HG03025 (cell line): ENCODE data around the gene MEN1.
"Not testable (repeated sequence)": the region's sequence is repeated elsewhere in the genome, so short reads cannot be mapped to it uniquely, and the experiment has no call there.

ENCODE experiments used
- ATAC-seq: cut with Tn5 transposase; IDR thresholded peaks from one replicate; pipeline ENCODE4 v1.9.1; 2021; ENCODE audit warnings: mild to moderate bottlenecking, moderate library complexity; ENCODE audit not compliant: unreplicated experiment, low FRiP score

The MEN1 gene

GRCh38 chr11:64834031-64834722, 23.8 kb upstream of the MEN1 start:
- ATAC-seq = no peak

GRCh38 chr11:64833509-64833908, 23.2 kb upstream of the MEN1 start:
- no peak for ATAC-seq

- ATAC-seq = no peak
Measured at GRCh38 chr11:64833198-64833502, 22.8 kb upstream of the MEN1 start.

- ATAC-seq = no peak
Measured at GRCh38 chr11:64832467-64833197, 22.3 kb upstream of the MEN1 start.

GRCh38 chr11:64831411-64831891, 21.1 kb upstream of the MEN1 start:
- ATAC-seq = no peak

GRCh38 chr11:64829536-64830251, 19.3 kb upstream of the MEN1 start:
- ATAC-seq = no peak

- no peak for ATAC-seq
Measured at GRCh38 chr11:64827451-64827839, 17.1 kb upstream of the MEN1 start.

- no peak for ATAC-seq
Measured at GRCh38 chr11:64826578-64827450, 16.5 kb upstream of the MEN1 start.

- no peak for ATAC-seq
Measured at GRCh38 chr11:64826062-64826461, 15.7 kb upstream of the MEN1 start.

- no peak for ATAC-seq
Measured at GRCh38 chr11:64823568-64824119, 13.3 kb upstream of the MEN1 start.

GRCh38 chr11:64817476-64817875, 7.1 kb upstream of the MEN1 start:
- no peak for ATAC-seq

GRCh38 chr11:64815433-64815832, 5.1 kb upstream of the MEN1 start:
- ATAC-seq = not testable (repeated sequence)

- no peak for ATAC-seq
Measured at GRCh38 chr11:64814712-64815187, 4.4 kb upstream of the MEN1 start.

- no peak for ATAC-seq
Measured at GRCh38 chr11:64813826-64814225, 3.5 kb upstream of the MEN1 start.

GRCh38 chr11:64810891-64811272, 531 bp upstream of the MEN1 start:
- no peak for ATAC-seq

GRCh38 chr11:64809781-64810241, 540 bp downstream of the MEN1 start:
- ATAC-seq = no peak

- ATAC-seq = no peak
Measured at GRCh38 chr11:64805481-64805880, 4.9 kb downstream of the MEN1 start.

GRCh38 chr11:64804346-64805210, 5.8 kb downstream of the MEN1 start:
- no peak for ATAC-seq

- ATAC-seq = no peak
Measured at GRCh38 chr11:64803846-64804345, 6.5 kb downstream of the MEN1 start.
